ENCODE data around the gene FLOT1.
"Not testable (repeated sequence)": the region's sequence is repeated elsewhere in the genome, so short reads cannot be mapped to it uniquely, and the experiment has no call there.

FLOT1 gene

DNA sequence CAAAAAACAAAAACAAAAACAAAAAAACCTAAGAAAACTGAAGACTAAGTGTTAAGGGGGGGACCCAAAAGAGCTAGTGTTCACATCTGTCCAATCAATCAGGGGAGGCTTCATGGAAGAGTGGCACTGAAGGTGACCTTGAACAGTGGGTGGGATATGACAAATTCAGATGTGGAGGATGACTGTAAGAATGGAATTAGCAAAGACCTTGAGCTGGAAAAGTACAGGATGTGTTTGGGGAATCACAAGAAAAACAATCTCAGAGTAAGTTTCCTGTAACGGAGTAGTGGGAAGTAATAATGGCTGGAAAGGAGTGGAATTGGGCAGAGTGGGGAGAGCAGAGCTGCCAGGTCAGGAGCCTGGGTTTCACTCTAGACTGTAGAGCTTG lies 4.8 kb upstream of the FLOT1 start:
- no peak for DNase-seq (ENCODE audit: low read depth)

DNA sequence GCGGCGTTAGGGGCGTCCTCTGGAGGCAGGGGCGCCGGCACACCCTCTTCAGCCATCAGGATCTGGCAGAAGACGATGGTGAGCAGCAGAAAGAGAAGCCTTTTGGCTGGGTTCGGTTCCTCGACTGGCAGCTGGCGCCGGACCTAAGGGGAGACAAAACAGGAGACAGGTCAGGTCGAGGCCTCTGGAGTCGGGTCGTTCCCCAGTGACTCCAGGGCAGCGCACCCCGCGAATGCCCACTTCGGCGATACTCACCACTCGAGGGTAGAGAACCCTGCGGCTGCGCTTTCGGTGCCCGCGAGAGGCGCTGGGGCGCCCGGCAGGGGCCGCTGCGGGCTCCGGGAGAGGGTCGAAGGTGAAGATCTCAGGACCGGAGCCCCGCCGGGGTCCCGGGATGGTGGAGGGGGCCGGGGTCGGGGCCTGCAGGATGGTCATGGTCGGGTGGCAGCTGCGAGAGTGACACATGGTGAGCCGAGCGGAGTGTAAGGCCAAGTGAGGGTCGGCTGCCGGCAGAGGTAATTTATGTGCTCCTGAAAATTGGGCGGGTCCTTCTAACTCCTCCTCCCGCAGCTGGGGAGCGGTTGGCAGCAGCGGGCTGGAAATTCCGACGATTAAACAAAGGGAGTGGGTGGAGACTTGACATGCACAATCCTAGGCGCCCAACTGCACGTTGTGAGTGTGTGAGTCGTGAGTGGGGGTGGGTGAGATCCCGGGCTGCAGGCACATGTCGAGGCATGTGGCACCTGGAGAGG lies 1.7 kb upstream of the FLOT1 start, which contains the start of gene IER3:
IER3 (minus strand) TSS at position 494 of the 752 bp plus-strand sequence; CDS start at position 465, 29 bp downstream.
- peak; percentile 73 for DNase-seq (ENCODE audit: low read depth)

DNA sequence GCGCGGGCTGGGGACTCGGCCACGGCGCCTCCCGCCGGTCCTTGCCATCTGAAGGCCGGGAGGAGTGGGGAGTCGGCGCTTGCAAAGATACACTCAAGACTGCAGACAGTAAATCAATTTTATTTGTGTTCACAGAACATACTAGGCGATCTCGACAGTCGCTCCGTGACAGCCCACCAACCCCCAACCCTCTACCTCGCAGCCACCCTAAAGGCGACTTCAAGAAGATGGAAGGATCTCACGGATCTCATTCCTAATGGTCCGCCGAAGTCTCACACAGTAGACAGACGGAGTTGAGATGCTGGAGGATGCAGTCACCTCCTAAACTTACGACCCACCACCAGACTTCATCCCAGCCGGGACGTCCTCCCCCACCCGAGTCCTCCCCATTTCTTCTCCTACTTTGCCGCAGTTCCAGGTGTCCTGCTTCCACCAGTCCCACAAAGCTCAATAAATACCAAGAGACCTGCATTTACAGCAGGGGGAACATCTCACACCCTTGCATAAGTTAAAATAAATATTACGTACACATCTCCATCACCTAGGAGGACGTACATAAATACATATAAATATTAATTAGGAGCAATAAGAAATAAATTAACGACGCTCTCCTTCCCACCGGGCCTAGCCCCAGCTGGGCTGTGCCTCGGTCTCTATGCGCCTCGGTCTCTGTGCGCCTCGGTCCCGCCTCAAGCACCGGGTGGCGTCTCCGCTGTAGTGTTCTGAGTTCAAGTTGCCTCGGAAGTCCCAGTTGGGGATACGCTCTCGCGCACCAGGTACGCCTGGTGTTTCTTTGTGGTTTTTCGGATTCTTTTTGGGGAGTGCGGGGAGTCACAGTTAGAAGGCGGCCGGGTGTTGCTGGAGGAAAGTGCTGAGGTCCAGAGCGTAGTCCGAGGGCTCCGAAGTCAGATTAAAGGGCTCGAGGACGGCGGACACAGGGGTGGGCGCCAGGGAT lies 889 bp upstream of the FLOT1 start:
- no peak for DNase-seq (ENCODE audit: low read depth)

DNA sequence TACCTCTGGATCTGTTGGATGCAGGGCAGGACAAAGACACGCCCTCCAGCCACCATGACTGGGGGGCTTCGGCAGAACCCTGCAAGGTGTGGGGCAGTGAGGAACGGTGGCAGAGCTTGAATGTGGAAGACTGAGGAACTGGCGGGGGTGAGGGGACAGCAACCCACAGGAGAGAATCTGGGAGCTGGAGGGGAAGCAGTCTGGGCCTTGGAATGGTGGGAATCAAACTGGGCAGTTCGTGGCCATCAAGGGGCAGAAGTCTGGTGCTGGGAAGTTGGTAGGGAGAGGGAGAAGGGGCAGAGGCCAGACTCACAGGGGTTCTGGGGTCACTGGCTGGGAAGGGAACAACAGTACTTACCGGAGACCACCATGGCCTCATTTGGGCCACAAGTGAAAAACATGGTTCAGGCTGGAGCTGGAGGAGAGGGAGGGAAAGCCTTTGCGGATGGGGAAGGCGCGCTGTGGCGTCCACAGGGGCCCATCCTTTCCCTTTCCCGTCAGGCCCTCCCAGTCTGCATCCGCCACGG lies 635 bp downstream of the FLOT1 start:
- no peak for DNase-seq (ENCODE audit: low read depth)

DNA sequence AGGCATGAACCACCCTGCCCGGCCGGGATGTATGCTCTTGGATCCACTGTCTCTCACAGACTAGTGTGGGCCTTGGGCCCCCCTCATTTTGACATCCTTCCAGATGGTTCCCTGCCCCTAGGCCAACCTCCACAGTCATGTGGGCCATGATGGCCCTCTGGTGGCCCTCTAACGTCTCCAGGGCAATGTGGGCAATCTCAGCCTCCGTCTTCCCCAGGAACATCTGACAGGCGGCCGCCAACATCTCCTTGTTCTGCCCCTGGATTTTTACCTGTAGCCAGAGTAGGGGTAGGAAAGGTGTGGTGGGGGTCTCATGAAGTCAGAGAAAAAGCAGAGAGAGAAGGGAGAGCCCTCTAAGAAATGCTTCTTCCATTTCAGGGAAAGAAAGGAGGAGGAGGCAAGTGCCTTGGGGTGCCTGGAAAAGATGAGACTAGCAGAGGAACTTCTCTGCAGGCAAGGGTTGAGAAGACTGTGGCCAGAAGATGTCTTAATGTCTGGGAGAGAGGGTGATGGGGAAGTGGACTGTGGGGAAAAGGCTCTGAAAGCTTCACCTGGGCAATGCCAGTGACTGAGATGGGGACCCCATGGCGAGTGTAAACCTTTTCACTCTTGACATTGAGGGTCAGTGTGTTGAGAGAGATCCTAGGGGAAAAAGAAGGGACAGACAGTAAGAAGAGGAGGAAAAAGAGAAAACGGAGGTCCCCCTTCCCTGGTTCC lies 1.3 kb downstream of the FLOT1 start:
- no peak for DNase-seq (ENCODE audit: low read depth)

DNA sequence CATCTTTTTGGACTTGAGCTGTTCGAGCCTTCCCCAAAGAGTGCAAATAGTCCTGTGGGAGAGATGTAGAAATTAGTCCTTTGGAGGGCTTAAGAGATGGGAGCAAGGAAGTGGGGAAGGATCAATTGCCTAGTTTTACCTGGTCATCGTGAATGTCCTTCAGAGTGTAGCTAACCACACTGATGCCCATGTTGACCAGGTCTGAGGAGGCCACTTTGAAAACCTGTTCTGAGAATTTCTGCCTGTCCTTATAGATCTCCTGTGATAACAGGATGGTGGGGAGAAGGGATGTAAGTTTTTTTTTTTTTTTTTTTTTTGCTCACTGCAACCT lies 2.0 kb downstream of the FLOT1 start:
- no peak for DNase-seq (ENCODE audit: low read depth)

DNA sequence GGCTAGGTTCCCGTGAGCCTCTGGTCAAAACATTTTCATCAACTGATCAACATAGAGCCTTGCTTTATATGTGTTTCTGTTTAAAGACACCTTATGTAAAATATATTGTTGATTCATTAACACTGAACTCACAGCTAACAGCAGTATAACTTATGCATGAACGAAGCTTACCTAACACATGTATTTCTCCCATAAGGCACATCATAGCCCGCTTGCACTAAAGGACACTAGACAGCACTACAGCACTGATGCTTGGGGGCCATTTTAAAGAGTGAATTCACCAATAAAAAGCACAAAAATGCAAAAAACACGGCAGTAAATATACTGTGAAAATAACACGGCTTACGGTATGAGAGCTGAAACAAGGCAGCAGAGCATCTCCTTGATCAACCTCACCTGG lies 4.0 kb downstream of the FLOT1 start:
- no peak for DNase-seq (ENCODE audit: low read depth)

DNA sequence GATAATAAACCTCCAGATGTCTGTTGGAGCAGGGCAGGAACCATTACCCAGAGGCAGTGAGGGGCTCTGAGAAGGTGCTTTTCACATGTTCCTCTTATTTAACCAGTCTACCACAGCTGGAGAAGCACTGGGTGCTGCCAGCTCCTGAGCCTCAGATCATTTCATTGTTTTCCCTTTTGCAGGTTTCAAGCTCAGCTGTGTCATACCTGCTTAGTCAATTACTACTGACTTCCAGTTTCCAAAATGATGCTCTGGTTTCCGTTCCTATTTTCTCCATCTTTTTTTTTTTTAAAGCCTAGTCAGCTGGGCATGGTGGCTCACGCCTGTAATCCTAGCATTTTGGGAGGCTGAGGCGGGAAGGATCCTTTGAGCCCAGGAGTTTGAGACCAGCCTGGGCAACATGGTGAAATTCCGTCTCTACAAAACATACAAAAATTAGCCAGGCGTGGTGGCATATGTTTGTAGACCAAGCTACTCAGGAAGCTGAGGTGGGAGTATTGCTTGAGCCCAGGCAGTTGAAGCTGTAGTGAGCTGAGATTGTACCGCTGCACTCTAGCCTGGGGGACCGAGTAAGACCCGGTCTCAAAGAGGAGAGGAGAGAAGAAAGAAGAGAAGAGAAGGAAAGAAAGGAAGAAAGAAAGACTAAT lies 6.7 kb downstream of the FLOT1 start:
- no peak for DNase-seq (ENCODE audit: low read depth)

DNA sequence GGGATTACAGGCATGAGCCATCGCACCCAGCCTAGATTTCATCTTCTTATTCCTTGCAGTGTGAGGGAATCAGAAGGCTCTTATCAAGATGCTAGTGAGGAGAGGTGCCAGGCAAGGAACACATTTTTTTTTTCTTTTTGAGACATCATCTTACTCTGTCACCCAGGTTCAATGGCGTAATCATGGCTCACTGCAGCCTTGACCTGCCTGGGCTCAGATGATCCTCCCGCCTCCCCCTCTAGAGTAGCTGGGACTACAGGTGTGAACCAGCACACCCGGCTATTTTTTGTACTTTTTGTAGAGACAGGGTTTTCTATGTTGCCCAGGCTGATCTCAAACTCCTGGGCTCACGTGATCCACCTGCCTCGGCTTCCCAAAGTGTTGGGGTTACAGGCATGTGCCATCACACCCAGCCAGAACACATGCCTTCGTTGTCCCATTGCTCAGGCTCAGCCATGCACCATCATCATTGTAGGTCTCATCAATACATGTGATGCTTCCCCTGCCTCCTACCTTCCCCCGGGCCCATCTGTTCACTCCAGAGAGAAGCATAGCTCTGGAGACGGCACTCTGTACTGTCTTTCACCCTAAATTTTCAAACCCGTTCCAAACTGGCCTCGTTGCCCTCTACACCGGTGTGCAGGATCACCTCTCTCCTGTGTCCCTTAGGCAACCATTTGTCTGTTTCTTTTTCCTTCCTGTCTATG lies 10.1 kb downstream of the FLOT1 start:
- DNase-seq (ENCODE audit: low read depth) = no peak

DNA sequence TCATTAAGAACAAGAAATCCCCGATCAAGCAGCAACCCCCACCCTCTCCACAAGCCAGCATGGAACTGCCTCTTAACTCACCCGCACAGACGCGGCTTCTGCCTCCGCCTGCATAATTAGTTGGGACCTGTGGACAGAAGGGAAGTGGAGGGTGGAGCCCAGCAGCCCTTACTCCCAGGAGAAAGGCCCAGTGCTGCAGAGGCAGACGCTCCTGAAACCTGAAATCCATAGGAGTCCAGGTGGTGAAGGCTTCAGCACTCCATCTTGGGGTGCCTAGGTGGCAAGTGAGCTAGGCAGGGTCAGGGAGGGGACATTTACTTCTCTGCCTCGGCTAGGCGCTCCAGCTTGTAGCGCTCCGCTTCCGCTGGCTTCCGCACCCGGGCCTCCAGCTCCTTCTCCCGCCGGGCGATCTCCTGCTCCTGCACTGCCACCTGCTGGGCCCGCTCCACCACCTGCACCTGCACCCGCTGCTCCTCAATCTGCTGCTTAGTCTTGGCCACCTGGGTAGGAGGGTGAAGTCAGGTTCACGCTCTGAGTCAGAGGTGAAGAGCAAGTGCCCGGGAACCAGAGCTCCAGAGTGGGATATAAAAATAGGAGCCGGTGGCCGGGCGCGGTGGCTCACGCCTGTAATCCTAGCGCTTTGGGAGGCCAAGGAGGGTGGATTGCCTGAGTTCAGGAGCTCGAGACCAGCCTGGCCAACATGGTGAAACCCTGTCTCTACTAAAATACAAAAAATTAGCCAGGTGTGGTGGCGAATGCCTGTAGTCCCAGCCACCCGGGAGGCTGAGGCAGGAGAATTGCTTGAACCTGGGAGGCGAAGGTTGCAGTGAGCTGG lies 11.7 kb downstream of the FLOT1 start:
- peak; percentile 71 for DNase-seq (ENCODE audit: low read depth)

DNA sequence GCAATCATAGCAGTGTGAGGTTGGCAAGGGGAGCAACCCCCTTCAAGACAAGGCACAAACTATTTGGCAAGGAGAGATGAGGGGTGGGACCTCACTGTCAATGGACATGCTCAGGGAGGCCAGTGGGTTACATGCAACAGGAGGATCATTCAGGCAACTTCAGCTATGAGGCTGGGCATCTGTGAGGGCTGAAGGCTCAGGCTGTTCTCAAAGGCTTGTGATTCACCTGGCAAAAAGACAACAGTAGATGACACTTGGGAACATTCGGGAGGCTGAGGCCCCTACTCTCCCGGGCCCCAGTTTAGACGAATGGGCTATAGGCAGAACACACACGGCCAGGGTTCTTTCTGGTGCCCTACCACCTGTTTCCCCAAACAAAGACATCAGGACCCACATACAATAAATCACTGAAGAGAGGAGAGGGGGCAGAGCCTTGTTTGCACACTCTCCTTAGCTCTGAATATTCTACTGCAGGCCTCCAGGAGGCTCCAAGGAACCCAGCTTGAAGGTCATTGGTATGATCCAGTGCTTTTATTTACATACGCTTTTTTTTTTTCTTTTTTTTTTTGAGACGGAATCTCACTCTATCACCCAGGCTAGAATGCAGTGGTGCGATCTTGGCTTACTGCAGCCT lies 14.4 kb downstream of the FLOT1 start:
- DNase-seq (ENCODE audit: low read depth) = no peak

DNA sequence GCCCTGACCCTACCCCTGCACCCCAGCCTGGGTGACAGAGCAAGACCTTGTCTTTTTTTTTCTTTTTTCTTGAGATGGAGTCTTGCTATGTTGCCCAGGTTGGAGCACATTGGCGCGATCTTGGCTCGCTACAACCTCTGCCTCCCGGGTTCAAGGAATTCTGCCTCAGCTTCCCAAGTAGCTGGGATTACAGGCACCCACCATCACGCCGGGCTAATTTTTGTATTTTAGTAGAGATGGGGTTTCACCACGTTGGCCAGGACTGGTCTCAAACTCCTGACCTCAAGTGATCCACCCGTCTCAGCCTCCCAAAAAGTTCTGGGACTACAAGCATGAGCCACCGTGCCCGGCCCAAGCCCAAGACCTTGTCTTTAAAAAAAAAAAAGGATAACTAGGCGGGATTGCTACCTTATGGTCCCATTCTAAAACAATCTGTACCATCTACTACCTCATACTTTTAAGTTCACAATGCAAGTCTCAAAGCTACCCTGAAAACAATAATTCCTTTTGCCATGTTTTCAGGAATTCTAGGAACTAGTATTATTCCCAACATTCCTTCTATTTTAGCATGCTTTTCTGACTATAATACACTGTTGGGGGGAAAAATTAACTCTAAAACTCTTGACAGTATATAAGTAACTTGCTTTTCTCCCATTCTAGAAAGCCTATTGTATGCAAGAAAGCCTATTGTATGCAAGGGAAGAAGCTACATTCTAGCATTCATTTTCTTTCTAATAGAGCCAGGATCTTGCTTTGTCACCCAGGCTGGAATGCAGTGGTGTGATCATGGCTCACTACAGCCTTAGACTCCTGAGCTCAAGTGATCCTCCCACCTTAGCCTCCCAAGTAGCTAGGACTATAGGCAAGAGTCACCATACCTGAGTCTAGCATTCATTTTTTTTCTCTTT lies 15.7 kb downstream of the FLOT1 start:
- DNase-seq (ENCODE audit: low read depth) = no peak

DNA sequence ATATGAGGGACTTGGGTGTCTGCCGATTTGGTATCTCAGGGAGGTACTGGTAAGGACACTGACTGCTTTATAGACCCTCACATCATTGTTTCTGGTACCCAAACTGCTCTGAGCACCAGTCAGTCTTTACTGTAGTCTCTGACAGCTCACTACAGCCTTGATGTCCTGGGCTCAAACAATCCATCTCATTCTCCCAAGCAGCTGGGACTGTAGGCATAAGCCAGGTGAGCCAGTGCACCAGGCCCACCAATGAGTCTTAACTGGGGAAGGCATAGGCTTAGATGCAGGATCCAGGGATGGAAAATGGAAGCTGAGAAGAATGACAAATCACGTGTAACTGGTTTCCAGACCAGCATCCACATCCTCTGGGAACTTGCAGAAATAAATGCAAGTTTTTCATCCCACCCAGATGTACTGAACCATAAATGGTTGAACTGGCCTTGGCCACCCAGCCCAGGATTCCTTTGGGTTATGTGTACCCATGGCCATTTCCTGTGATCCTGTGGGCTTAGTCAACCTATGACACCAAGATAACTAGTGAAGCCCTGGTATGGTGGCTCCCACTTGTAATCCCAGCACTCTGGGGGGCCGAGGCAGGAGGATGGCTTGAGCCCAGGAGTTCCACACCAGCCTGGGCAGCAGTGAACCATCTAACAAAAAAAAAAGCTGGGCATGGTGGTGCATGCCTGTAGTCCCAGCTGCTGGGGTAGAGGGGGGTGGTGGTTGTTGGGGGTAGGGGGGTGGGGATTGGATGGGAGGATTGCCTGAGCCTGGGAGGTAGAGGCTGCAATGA lies 16.6 kb downstream of the FLOT1 start:
- no peak for DNase-seq (ENCODE audit: low read depth)

DNA sequence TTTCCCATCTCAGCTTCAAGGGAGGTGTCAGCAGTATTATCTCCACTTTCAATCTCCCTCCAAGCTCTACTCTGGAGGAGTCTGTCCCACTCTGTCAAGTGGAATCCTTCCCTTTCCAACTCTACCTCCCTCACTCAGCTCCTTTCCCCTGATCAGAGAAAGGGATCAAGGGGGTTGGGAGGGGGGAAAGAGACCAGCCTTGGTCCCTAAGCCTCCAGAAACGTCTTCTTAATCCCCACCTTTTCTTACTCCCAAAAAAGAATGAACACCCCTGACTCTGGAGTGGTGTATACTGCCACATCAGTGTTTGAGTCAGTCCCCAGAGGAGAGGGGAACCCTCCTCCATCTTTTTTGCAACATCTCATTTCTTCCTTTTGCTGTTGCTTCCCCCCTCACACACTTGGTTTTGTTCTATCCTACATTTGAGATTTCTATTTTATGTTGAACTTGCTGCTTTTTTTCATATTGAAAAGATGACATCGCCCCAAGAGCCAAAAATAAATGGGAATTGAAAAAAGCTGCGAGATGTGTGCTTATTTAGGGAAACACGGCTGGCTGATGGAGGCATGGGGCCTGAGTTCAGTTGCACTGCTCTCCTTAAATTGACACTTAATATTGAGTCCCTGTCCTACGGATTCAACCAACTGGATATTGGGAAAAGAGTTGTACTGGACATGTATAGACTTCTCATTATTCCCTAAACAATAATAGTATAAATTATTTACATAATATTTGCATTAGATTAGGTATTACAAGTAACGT lies 17.4 kb downstream of the FLOT1 start:
- no peak for DNase-seq (ENCODE audit: low read depth)

DNA sequence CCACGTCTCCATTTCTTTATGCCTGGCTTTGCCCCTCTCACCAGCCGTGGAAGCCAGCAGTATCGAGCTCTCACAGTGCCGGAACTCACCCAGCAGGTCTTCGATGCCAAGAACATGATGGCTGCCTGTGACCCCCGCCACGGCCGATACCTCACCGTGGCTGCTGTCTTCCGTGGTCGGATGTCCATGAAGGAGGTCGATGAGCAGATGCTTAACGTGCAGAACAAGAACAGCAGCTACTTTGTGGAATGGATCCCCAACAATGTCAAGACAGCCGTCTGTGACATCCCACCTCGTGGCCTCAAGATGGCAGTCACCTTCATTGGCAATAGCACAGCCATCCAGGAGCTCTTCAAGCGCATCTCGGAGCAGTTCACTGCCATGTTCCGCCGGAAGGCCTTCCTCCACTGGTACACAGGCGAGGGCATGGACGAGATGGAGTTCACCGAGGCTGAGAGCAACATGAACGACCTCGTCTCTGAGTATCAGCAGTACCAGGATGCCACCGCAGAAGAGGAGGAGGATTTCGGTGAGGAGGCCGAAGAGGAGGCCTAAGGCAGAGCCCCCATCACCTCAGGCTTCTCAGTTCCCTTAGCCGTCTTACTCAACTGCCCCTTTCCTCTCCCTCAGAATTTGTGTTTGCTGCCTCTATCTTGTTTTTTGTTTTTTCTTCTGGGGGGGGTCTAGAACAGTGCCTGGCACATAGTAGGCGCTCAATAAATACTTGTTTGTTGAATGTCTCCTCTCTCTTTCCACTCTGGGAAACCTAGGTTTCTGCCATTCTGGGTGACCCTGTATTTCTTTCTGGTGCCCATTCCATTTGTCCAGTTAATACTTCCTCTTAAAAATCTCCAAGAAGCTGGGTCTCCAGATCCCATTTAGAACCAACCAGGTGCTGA lies 18.4 kb downstream of the FLOT1 start:
- DNase-seq (ENCODE audit: low read depth) = not testable (repeated sequence)

Data from activated gamma-delta T cell treated with anti-CD3 and anti-CD28 coated beads, Interleukin-2, amount 50 U/mL, for 16 hours (primary cell).